Effector memory CD4-positive, alpha-beta T cell (primary cell): ENCODE results near the gene MPP4.

ENCODE experiments used
- DNase-seq, 3 donors: peaks; one replicate each; pipeline ENCODE4 v3.0.0-alpha.2; 2020
- H3K27ac ChIP-seq: 2 replicates; pipeline ENCODE4 v1.7.0; 2013; ENCODE audit warnings: mild to moderate bottlenecking, low read length, moderate library complexity; ENCODE audit not compliant: insufficient read depth, poor library complexity, severe bottlenecking
- H3K27me3 ChIP-seq: replicated peaks from 2 replicates; pipeline ENCODE4 v1.7.0; 2013; ENCODE audit warnings: mild to moderate bottlenecking, low read length; ENCODE audit not compliant: insufficient read depth, control insufficient read depth, poor library complexity, severe bottlenecking
- H3K36me3 ChIP-seq: 2 replicates; pipeline ENCODE4 v1.7.0; 2013; ENCODE audit warnings: mild to moderate bottlenecking, low read length, moderate library complexity; ENCODE audit not compliant: control insufficient read depth, insufficient read depth
- H3K4me1 ChIP-seq: 2 replicates; pipeline ENCODE4 v1.7.0; 2013; ENCODE audit warnings: low read length, mild to moderate bottlenecking; ENCODE audit not compliant: control insufficient read depth, insufficient read depth, poor library complexity, severe bottlenecking
- H3K4me3 ChIP-seq: 2 replicates; pipeline ENCODE4 v1.7.0; 2013; ENCODE audit warnings: low read length, low read depth, mild to moderate bottlenecking; ENCODE audit not compliant: insufficient read depth, poor library complexity, severe bottlenecking
- H3K9me3 ChIP-seq: 2 replicates; pipeline ENCODE4 v1.7.0; 2013; ENCODE audit warnings: mild to moderate bottlenecking, low read length, moderate library complexity; ENCODE audit not compliant: control insufficient read depth

Gene MPP4

DNA sequence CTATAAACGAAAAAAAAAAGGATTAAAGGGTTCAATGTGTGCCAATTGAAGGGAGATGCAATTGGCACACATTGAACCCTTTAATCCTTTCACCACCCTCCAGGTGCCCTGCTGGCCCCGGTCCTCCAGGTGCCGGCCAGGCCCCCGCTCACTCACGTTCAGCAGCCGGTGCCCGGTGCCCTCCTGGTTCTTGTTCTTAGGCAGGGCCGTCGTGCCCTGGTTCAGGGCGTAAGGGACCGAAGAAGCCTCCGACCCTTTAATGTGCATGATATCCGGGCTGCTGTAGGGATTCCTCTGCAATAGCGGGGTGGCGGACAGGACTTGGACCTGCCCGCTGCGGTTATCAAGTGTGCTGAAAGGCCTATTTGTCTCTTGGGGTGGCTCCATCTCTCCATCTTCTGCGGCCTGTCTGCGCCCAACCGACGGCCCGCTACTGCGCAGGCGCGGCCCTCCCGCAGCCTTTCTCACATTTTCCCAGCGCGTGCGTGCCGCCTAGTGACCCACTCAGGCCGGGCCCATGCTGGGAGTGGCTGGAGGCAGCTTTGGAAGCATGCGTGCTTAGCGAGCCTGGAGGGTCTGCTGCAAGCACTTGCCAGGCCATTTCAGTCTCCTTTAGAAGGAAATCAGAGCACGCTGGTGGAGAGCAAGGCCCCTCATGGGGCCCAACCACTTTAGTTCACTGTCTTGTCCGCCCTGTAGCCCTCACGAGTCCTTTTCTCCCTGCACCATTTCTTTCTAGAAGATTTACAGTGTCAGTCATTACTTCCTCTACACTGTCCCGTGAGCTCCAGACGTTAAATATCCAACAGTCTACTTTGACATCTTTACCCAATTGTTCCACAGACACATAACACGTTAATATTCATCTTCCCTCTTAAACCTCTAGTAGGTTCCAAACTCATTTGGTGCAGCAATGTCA, 79.4 kb downstream of the MPP4 start:
- H3K27ac ChIP-seq, result no peak overlapping the region
- no peaks in the 10 kb centered on the region for H3K9me3 ChIP-seq
- H3K4me1 ChIP-seq, result no peaks in the 10 kb centered on the region
- no peak overlapping the region for H3K4me3 ChIP-seq
- H3K27me3 ChIP-seq, result no peaks in the 10 kb centered on the region
- no peaks in the 10 kb centered on the region for H3K36me3 ChIP-seq
- no peak for DNase-seq

DNA sequence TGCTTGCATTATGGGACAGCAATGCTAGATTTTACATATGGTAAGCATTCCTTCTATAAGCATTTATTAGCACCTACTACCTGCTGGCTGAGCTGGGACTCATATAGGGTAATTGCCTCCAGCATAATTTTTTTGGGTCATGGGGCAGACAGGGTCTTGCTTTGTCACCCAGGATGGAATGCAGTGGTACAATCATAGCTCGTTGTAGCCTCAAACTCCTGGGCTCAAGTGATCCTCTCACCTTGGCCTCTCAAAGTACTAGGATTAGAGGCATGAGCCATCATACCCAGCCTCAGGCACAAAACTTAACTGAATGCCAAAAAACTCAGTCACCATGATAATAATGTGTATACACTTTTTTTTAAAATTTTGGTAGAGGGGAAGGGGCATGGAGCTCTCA, 90.4 kb downstream of the MPP4 start:
- Histone ChIP-seq H3K9me3 (no peaks in the 10 kb centered on the region), H3K36me3 (no peaks in the 10 kb centered on the region), H3K27ac (no peak overlapping the region), H3K27me3 (no peaks in the 10 kb centered on the region), H3K4me1 (no peaks in the 10 kb centered on the region), H3K4me3 (no peak overlapping the region)
- DNase-seq, result no peak

DNA sequence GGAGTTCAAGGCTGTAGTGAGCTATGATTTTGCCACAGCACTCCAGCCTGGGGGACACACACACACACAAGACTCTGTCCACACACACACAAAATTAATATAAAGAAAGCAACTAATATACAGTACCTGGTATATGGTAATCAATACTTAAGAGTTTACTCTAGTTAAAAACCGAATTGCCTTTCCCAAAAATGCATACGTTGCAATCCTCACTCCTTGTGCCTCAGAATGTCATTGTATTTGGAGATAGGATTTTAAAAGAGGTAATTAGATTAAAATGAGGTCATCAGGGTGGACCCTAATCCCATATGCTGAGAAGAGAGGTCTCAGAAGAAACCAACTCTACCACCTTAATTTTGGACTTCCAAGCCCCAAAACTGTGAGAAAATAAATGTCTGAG, 90.9 kb downstream of the MPP4 start:
- Histone ChIP-seq H3K36me3 (no peaks in the 10 kb centered on the region), H3K27ac (no peak overlapping the region), H3K4me3 (no peak overlapping the region), H3K9me3 (no peaks in the 10 kb centered on the region), H3K4me1 (no peaks in the 10 kb centered on the region), H3K27me3 (no peaks in the 10 kb centered on the region)
- DNase-seq, result no peak

DNA sequence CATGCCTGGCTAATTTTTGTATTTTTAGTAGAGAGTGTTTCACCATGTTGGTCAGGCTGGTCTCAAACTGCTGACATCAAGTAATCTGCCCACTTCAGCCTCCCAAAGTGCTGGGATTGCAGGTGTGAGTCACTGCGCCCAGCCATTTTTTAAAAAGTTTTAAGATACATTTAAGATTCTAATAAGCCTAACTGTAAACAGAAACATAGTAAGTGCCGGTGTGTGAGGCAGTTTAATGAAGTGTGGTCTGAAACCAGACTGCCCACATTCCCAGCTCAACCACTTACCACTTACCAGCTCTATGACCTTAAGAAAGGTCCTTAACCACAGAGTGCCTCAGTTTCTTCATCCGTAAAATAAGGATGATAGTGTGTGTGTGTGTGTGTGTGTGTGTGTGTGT, 97.5 kb downstream of the MPP4 start:
- Histone ChIP-seq H3K36me3 (no peaks in the 10 kb centered on the region), H3K27ac (no peak overlapping the region), H3K9me3 (no peaks in the 10 kb centered on the region), H3K4me3 (no peak overlapping the region), H3K4me1 (no peaks in the 10 kb centered on the region), H3K27me3 (no peaks in the 10 kb centered on the region)
- DNase-seq, result no peak

DNA sequence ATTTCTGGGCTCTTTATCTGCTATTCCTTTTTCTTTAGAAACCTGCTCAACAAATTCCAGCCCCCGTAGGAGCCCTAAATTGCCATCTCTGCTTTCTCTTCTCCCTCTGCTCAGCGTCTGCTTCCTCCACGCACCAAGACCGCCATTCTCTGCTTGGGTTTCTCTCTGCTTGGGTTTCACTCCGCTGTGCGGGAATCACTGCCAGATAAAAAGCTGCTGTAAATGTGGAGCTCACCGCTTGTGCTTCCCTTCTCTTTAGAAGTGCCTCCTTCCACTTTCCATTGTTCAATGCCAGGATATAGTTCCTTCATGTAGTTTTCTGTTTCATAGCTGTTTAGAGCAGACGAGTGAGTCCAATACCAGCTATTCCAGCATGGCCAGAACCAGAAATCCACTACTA, 101.0 kb downstream of the MPP4 start:
- Histone ChIP-seq H3K4me1 (no peaks in the 10 kb centered on the region), H3K27ac (no peak overlapping the region), H3K9me3 (no peaks in the 10 kb centered on the region), H3K36me3 (no peaks in the 10 kb centered on the region), H3K4me3 (no peak overlapping the region), H3K27me3 (no peaks in the 10 kb centered on the region)
- DNase-seq, result no peak
